ENCODE results near the gene SERGEF. TPM values are rescaled to one million over a fixed set of nuclear protein-coding genes. Genes with fewer than 3 reads are reported as not detected.

Gene SERGEF
- polyA plus RNA-seq, 1 of the 3 experiments (the other 2 are of a cell fraction): 23.1 TPM

DNA sequence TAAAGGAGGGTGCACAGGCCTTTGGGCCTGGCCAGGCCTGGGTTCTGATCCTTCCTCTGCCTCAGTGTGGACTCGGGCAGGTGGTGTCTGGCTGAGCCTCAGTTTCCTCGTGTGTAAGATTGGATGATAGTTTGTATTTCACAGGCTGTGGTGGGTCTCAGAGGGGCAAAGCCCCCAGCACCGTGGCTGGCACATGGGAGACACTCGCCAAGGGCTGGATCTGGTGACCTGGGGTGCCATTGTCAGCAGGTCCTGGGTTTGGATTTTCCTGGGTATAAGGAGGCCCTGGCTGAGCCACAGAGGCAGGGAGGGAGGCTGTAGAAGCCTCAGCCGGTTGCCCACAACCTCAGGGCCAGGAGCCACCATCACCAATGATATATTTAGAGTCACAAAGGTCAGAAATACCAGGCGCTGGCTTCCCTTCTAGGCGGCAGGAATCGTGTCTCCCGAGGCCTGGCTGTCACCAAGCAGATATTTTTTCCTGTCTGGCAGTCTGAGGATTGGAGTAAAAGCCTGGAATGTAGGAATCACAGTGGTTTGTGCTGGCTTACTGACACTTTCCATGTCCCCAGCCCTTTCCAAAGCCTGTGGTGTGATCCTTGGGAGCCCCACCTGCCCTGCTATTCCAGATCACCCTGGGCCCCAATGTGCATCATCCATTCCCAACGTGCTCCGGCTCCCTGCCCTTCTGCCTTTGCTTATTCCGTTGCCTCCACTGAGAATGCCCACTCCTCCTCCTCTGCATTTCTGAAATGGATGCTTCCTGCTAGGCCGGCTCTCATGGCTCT lies 262.6 kb downstream of the SERGEF start:
- Histone ChIP-seq H3K9ac (no peak overlapping the region), H2AFZ (ENCODE audit: low read depth) (no peak overlapping the region), H3K4me2 (no peak overlapping the region), H3K4me3 (ENCODE audit: low read depth in 2 of 2, low read length in 1 of 2) (no peak overlapping the region), H3K9me3 (no peaks in the 10 kb centered on the region), H3K36me3 (replicated peaks in 1 of 2; ENCODE audit: control insufficient read depth in 1 of 2, insufficient read depth in 2 of 2, low read length in 1 of 2) (no peaks in the 10 kb centered on the region), H3K4me1 (ENCODE audit: control insufficient read depth in 1 of 2, insufficient read depth in 2 of 2, low read depth in 1 of 2, low read length in 1 of 2) (no peaks in the 10 kb centered on the region; a peak in 1 of 4 replicates), H4K20me1 (ENCODE audit: insufficient read depth) (no peaks in the 10 kb centered on the region), H3F3A (replicated peaks; ENCODE audit: insufficient read depth) (no peaks in the 10 kb centered on the region), H3K9me2 (no peaks in the 10 kb centered on the region), H3K27me3 (ENCODE audit: insufficient read depth) (no peaks in the 10 kb centered on the region), H3K27ac (ENCODE audit: low read depth in 2 of 2, low read length in 1 of 2) (no peak overlapping the region), H3K79me2 (ENCODE audit: insufficient read depth) (no peaks in the 10 kb centered on the region)
- ChIA-PET CTCF (interaction anchor here (1.3 to 3.0 kb wide), 3 partner anchors 19 to 229 kb away, joined by 5 to 17 read pairs (median 7); no protein-coding TSS in a partner anchor), POLR2A (no interaction called here)
- no peak for DNase-seq
- 39% methylated on average over 12 of the region's 13 CpGs for WGBS (ENCODE audit: low lambda C conversion rate)
- no peak for TF ChIP-seq NFIC (IDR thresholded peaks at IDR 0.05; ENCODE audit: borderline replicate concordance)
- TF ChIP-seq EP300 (IDR thresholded peaks at IDR 0.05; ENCODE audit: borderline replicate concordance in 1 of 2, low read depth in 1 of 2, low read length in 1 of 2): no peak
- TF ChIP-seq RAD21 (IDR thresholded peaks at IDR 0.05; ENCODE audit: low read length): no peak
- TF ChIP-seq, protein P1, sequence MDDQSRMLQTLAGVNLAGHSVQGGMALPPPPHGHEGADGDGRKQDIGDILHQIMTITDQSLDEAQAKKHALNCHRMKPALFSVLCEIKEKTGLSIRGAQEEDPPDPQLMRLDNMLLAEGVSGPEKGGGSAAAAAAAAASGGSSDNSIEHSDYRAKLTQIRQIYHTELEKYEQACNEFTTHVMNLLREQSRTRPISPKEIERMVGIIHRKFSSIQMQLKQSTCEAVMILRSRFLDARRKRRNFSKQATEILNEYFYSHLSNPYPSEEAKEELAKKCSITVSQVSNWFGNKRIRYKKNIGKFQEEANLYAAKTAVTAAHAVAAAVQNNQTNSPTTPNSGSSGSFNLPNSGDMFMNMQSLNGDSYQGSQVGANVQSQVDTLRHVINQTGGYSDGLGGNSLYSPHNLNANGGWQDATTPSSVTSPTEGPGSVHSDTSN (IDR thresholded peaks at IDR 0.05): no peak
- no peak for TF ChIP-seq RFX5 (IDR thresholded peaks at IDR 0.05; ENCODE audit: low read length)

DNA sequence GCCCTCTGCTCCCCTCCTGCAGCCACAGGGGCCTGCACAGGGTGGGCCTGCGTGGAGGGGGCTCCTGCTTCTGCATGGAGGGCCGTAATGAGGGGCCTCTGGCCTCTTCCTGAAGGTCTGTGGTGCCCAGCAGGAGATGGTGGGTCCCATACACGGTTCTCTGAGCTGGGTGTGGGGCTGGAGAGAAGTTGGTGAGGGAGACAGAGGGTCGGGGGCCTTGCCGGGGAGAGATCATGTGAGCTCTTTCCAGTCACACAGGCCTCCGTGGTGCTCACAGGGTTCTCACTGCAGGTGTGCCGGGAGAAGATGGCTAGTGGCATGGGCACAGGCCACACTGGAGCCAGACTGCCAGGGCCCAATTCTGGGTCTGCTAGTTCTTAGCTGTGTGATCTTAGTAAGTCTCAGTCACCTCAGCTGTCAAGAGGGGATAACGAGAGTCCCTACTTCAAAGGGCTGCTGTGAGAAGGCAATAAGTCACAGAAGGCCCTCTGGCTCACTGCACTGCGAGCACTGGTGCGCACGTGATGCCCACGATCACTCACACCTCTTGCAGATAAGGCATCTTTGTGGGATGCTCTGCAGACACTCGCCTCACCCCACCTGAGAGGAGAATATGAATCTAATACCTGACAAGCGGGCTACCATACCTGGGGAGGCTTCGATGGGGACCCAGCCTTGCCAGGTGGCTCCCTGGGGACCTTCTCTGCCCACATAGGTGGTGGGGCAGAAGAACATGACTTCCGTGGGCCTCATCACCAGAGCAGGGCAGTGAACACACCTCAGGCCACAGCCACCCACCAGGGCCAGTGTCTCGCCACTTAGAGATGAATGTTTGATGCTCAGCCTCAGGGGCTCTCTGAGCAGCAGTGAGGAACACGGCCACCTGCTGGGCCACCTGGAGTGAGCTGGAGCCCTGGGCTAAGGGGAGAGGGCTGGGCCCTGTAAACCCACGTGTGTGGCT lies 263.8 kb downstream of the SERGEF start:
- Histone ChIP-seq H3K4me3 (ENCODE audit: low read depth in 2 of 2, low read length in 1 of 2) (no peak overlapping the region), H3K27ac (ENCODE audit: low read depth in 2 of 2, low read length in 1 of 2) (no peak overlapping the region), H3K36me3 (replicated peaks in 1 of 2; ENCODE audit: control insufficient read depth in 1 of 2, insufficient read depth in 2 of 2, low read length in 1 of 2) (no peaks in the 10 kb centered on the region), H3K79me2 (ENCODE audit: insufficient read depth) (no peaks in the 10 kb centered on the region), H3K9me3 (no peaks in the 10 kb centered on the region), H3K9ac (no peak overlapping the region), H3K4me1 (ENCODE audit: control insufficient read depth in 1 of 2, insufficient read depth in 2 of 2, low read depth in 1 of 2, low read length in 1 of 2) (no peaks in the 10 kb centered on the region; a peak in 1 of 4 replicates), H3K9me2 (no peaks in the 10 kb centered on the region), H3K27me3 (ENCODE audit: insufficient read depth) (no peaks in the 10 kb centered on the region), H4K20me1 (ENCODE audit: insufficient read depth) (no peaks in the 10 kb centered on the region), H3F3A (replicated peaks; ENCODE audit: insufficient read depth) (no peaks in the 10 kb centered on the region), H3K4me2 (no peak overlapping the region), H2AFZ (ENCODE audit: low read depth) (no peak overlapping the region)
- ChIA-PET POLR2A (interaction anchor here (0.6 kb wide), 1 partner anchor 340 kb away, joined by 5 read pairs; no protein-coding TSS in a partner anchor), CTCF (interaction anchor here (1.3 to 2.1 kb wide), 3 partner anchors 14 to 18 kb away, joined by 3 to 9 read pairs (median 5); no protein-coding TSS in a partner anchor)
- no peak for TF ChIP-seq FOXM1 (IDR thresholded peaks at IDR 0.05; ENCODE audit: low read depth)
- TF ChIP-seq TEAD4 (IDR thresholded peaks at IDR 0.05; ENCODE audit: borderline replicate concordance, insufficient read depth): no peak
- TF ChIP-seq NFIC (IDR thresholded peaks at IDR 0.05; ENCODE audit: borderline replicate concordance): no peak
- TF ChIP-seq RFX5 (IDR thresholded peaks at IDR 0.05; ENCODE audit: low read length): no peak
- TF ChIP-seq TAF1 (IDR thresholded peaks at IDR 0.05; ENCODE audit: borderline replicate concordance, low read depth, low read length): no peak
- DNase-seq: no peak
- WGBS (ENCODE audit: low lambda C conversion rate): 60% methylated on average over 10 of the region's 19 CpGs

Data from SK-N-SH (cell line).